ENCODE data around the gene SMPDL3B. TPM values are rescaled to one million over a fixed set of nuclear protein-coding genes. Genes with fewer than 3 reads are reported as not detected.
A peak's percentile ranks its signal among the peaks of the same experiment; 100 is the strongest.

Gene SMPDL3B
- total RNA-seq, 1 donor from 2014 or later = not detected

DNA sequence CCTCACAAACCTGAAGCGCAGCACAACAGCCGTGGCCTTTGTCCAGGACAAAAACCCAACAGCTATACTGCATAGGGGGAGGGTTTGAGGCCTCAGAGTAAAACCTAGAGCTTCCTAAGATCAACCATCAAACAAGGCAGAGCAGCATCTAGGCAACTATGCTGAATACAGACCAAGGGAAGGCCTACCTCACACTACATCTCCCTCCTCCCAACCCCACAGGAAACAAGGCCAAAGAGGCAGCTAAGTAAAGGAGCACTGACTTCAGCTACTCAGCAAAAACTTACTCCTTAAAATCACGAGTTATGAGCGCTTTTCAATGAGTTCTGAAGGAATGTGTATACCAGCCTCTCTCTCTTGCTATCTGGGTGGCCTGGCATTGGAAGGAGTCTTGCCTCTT lies 37.3 kb downstream of the SMPDL3B start:
- intact Hi-C loops (cut with DNase I) = no loop called here
- Histone ChIP-seq H3K4me3 (no peak overlapping the region), H3K27ac (peak overlapping the region in 1 of 2 donors; percentile 10), H3K27me3 (no peaks in the 10 kb centered on the region), H3K36me3 (peaks cover 13 to 40% of the 10 kb centered on the region in 2 donors), H3K4me1 (no peaks in the 10 kb centered on the region), H3K9me3 (no peaks in the 10 kb centered on the region)
- no peak for TF ChIP-seq CTCF (IDR thresholded peaks at IDR 0.05)
- DNase-seq (ENCODE audit: low spot score in 2 of 2) = no peak

GRCh38 chr1:27973771-27974416 lies 39.1 kb downstream of the SMPDL3B start:
- Histone ChIP-seq H3K4me3 (no peak overlapping the region), H3K36me3 (peaks cover 19 to 43% of the 10 kb centered on the region in 2 donors), H3K9me3 (no peaks in the 10 kb centered on the region), H3K4me1 (no peaks in the 10 kb centered on the region), H3K27ac (no peak overlapping the region), H3K27me3 (no peaks in the 10 kb centered on the region)
- intact Hi-C loops (cut with DNase I) = no loop called here
- no peak for TF ChIP-seq CTCF (IDR thresholded peaks at IDR 0.05)
- no peak for DNase-seq (ENCODE audit: low spot score in 2 of 2)

GRCh38 chr1:27974417-27974781 lies 39.6 kb downstream of the SMPDL3B start:
- Histone ChIP-seq H3K36me3 (peaks cover 19 to 43% of the 10 kb centered on the region in 2 donors), H3K4me1 (no peaks in the 10 kb centered on the region), H3K9me3 (no peaks in the 10 kb centered on the region), H3K27ac (no peak overlapping the region), H3K4me3 (no peak overlapping the region), H3K27me3 (no peaks in the 10 kb centered on the region)
- intact Hi-C loops (cut with DNase I) = no loop called here
- no peak for DNase-seq (ENCODE audit: low spot score in 2 of 2)
- TF ChIP-seq CTCF (IDR thresholded peaks at IDR 0.05) = no peak

GRCh38 chr1:27979151-27979858 lies 44.5 kb downstream of the SMPDL3B start:
- no peaks in the 10 kb centered on the region for H3K9me3 ChIP-seq
- H3K4me1 ChIP-seq = no peaks in the 10 kb centered on the region
- H3K36me3 ChIP-seq = peaks cover 19 to 34% of the 10 kb centered on the region in 2 donors
- no peak overlapping the region for H3K4me3 ChIP-seq
- peak; percentile 19 to 45 (median 24) for TF ChIP-seq CTCF (IDR thresholded peaks at IDR 0.05)
- H3K27ac ChIP-seq = peak overlapping the region; percentile 45 to 47
- no peak for DNase-seq (ENCODE audit: low spot score in 2 of 2)
- intact Hi-C loops (cut with DNase I) = loop anchor here (1.0 kb wide), 1 partner anchor 121 kb away; no protein-coding TSS in a partner anchor
- H3K27me3 ChIP-seq = no peaks in the 10 kb centered on the region

DNA sequence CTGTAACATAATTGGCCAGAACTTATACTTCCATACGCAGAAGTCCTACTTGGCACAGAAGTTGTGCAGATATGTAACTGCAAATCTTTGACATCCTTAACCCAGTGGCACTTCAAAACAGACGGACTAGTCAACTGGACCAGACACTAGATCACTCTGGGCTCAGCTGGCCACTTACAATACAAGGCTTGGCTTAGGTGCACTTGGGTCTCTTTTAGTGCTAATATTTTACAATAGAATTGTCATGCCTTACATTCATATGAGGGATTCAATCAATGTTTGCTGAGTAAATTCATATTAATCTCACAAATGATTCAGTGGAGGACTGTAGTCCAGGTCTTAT lies 45.0 kb downstream of the SMPDL3B start:
- Histone ChIP-seq H3K27me3 (no peaks in the 10 kb centered on the region), H3K27ac (no peak overlapping the region), H3K4me3 (no peak overlapping the region), H3K4me1 (no peaks in the 10 kb centered on the region), H3K9me3 (no peaks in the 10 kb centered on the region), H3K36me3 (peaks cover 19 to 30% of the 10 kb centered on the region in 2 donors)
- intact Hi-C loops (cut with DNase I) = loop anchor here (1.0 kb wide), 1 partner anchor 122 kb away; no protein-coding TSS in a partner anchor
- TF ChIP-seq CTCF (IDR thresholded peaks at IDR 0.05) = no peak
- DNase-seq (ENCODE audit: low spot score in 2 of 2) = no peak

All from ascending aorta (tissue), 2 donors.